Hepatocyte (in vitro differentiated cells): Measurements from ENCODE around the gene ZNF488. TPM values are rescaled to one million over a fixed set of nuclear protein-coding genes. Genes with fewer than 3 reads are reported as not detected.

Source experiments
- DNase-seq: peaks from one replicate; pipeline ENCODE4 v3.0.0-alpha.2; 2016; ENCODE audit warnings: low spot score
- H2AFZ ChIP-seq: fragments of 200-600 bp; sonication (generic); 2 replicates; pipeline ENCODE4 v1.6.0; 2016; ENCODE audit warnings: antibody characterized with exemption, mild to moderate bottlenecking
- H3K27ac ChIP-seq: fragments of 200-600 bp; sonication (generic); 2 replicates; pipeline ENCODE4 v1.5.1; 2016; ENCODE audit warnings: mild to moderate bottlenecking
- H3K27me3 ChIP-seq: fragments of 200-600 bp; sonication (generic); 2 replicates; pipeline ENCODE4 v1.6.1; 2016
- H3K36me3 ChIP-seq: fragments of 200-600 bp; sonication (generic); replicated peaks from 2 replicates; pipeline ENCODE4 v1.5.1; 2016; ENCODE audit warnings: low read depth; ENCODE audit not compliant: insufficient read depth
- H3K4me1 ChIP-seq: fragments of 200-600 bp; sonication (generic); 2 replicates; pipeline ENCODE4 v1.5.1; 2016; ENCODE audit warnings: mild to moderate bottlenecking, moderate library complexity; ENCODE audit not compliant: insufficient read depth
- H3K4me2 ChIP-seq: fragments of 200-600 bp; sonication (generic); 2 replicates; pipeline ENCODE4 v1.6.0; 2016
- H3K4me3 ChIP-seq: fragments of 200-600 bp; sonication (generic); 2 replicates; pipeline ENCODE4 v1.5.1; 2016; ENCODE audit warnings: mild to moderate bottlenecking
- H3K79me2 ChIP-seq: fragments of 200-600 bp; sonication (generic); 2 replicates; pipeline ENCODE4 v1.6.0; 2017; ENCODE audit warnings: mild to moderate bottlenecking
- H3K9me2 ChIP-seq: fragments of 200-600 bp; sonication (generic); replicated peaks from 2 replicates; pipeline ENCODE4 v1.6.0; 2017; ENCODE audit warnings: mild to moderate bottlenecking; ENCODE audit not compliant: insufficient read depth
- H3K9me3 ChIP-seq: fragments of 200-600 bp; sonication (generic); 2 replicates; pipeline ENCODE4 v1.5.1; 2016; ENCODE audit warnings: low read depth, mild to moderate bottlenecking
- H4K20me1 ChIP-seq: fragments of 200-600 bp; sonication (generic); 2 replicates; pipeline ENCODE4 v1.6.0; 2016; ENCODE audit warnings: mild to moderate bottlenecking; ENCODE audit not compliant: insufficient read depth, poor library complexity, severe bottlenecking
- EZH2 ChIP-seq: fragments of 200-600 bp; sonication (generic); IDR thresholded peaks from 2 replicates; pipeline ENCODE4 v1.6.1; 2016; ENCODE audit warnings: antibody characterized with exemption, mild to moderate bottlenecking, borderline replicate concordance
- EZH2phosphoT487 ChIP-seq: fragments of 200-600 bp; sonication (generic); IDR thresholded peaks from one replicate; pipeline ENCODE4 v1.6.1; 2018; ENCODE audit warnings: antibody characterized with exemption, mild to moderate bottlenecking, low read depth, moderate library complexity; ENCODE audit not compliant: unreplicated experiment, severe bottlenecking
- WGBS: methylation state at CpG from one replicate; pipeline ENCODE4 v1.1.6; 2016; ENCODE audit warnings: low lambda C conversion rate; ENCODE audit errors: missing lambda C conversion rate; 5-methylcytosine and 5-hydroxymethylcytosine counted together
- polyA plus RNA-seq: library from polyadenylated mRNA; unstranded; fragments of >200 nt; fragmentation: Nextera tagmentation; extraction: Ambion mirVana; gene quantifications from 2 replicates; pipeline ENCODE4 v1.2.1, GENCODE V29; 2016
- total RNA-seq: library from RNA; depleted of rRNA; stranded (reverse); fragments of >200 nt; gene quantifications from 2 replicates; pipeline ENCODE4 v1.2.3, GENCODE V29; 2014
- TF ChIP-seq, protein P1 (sequence below): fragments of 200-600 bp; sonication (generic); IDR thresholded peaks from 2 replicates; pipeline ENCODE4 v1.5.1; 2016; ENCODE audit warnings: antibody characterized with exemption, mild to moderate bottlenecking; ENCODE audit not compliant: poor library complexity

The ZNF488 gene
- total and polyA plus RNA-seq, 2 experiments from 2014 or later, result 1.2 to 2.5 TPM

- H3K4me1 ChIP-seq, result no peaks in the 10 kb centered on the region
- no peaks in the 10 kb centered on the region for H3K9me2 ChIP-seq
- no peaks in the 10 kb centered on the region for H3K27me3 ChIP-seq
- TF ChIP-seq, protein P1, sequence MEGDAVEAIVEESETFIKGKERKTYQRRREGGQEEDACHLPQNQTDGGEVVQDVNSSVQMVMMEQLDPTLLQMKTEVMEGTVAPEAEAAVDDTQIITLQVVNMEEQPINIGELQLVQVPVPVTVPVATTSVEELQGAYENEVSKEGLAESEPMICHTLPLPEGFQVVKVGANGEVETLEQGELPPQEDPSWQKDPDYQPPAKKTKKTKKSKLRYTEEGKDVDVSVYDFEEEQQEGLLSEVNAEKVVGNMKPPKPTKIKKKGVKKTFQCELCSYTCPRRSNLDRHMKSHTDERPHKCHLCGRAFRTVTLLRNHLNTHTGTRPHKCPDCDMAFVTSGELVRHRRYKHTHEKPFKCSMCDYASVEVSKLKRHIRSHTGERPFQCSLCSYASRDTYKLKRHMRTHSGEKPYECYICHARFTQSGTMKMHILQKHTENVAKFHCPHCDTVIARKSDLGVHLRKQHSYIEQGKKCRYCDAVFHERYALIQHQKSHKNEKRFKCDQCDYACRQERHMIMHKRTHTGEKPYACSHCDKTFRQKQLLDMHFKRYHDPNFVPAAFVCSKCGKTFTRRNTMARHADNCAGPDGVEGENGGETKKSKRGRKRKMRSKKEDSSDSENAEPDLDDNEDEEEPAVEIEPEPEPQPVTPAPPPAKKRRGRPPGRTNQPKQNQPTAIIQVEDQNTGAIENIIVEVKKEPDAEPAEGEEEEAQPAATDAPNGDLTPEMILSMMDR, result no peak
- TF ChIP-seq EZH2, result no peak
- TF ChIP-seq EZH2phosphoT487, result no peak
- H3K9me3 ChIP-seq, result no peaks in the 10 kb centered on the region
- DNase-seq, result no peak
- H3K4me3 ChIP-seq, result no peak overlapping the region
- no peak overlapping the region for H2AFZ ChIP-seq
- H3K4me2 ChIP-seq, result no peak overlapping the region
- H4K20me1 ChIP-seq, result no peaks in the 10 kb centered on the region
- H3K27ac ChIP-seq, result no peak overlapping the region
- H3K79me2 ChIP-seq, result no peaks in the 10 kb centered on the region
- WGBS, result 91% methylated on average over 14 of the region's 14 CpGs
- no peaks in the 10 kb centered on the region for H3K36me3 ChIP-seq
Measured at GRCh38 chr10:47413531-47414226, 29.6 kb upstream of the ZNF488 start.

DNA sequence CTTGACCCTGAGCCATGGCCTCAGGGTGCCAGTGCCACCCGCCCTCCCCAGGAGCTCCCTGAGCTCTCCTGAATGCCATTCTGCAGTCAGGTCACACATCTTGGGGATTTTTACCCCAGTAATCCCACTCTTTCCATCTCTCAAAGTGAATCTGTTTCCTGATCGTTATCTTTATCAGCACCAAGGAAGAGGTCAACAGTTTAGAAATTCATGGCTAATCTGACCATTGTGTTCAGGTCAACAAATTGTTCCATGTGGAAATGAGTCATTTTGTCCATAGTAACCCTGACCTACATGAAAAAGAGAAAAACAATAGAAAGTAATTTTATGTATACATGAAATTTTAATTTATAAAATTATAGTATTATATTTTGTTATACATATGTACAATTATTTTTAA is 28.8 kb upstream of the ZNF488 start:
- no peak overlapping the region for H3K4me2 ChIP-seq
- 77% methylated on average over 2 of the region's 2 CpGs for WGBS
- H3K4me3 ChIP-seq, result no peak overlapping the region
- no peaks in the 10 kb centered on the region for H3K27me3 ChIP-seq
- H3K27ac ChIP-seq, result no peak overlapping the region
- no peaks in the 10 kb centered on the region for H3K79me2 ChIP-seq
- H3K4me1 ChIP-seq, result no peaks in the 10 kb centered on the region
- no peaks in the 10 kb centered on the region for H3K36me3 ChIP-seq
- no peaks in the 10 kb centered on the region for H3K9me2 ChIP-seq
- TF ChIP-seq, protein P1, result no peak
- TF ChIP-seq EZH2phosphoT487, result no peak
- no peak for TF ChIP-seq EZH2
- H2AFZ ChIP-seq, result no peak overlapping the region
- H4K20me1 ChIP-seq, result no peaks in the 10 kb centered on the region
- no peak for DNase-seq
- H3K9me3 ChIP-seq, result no peaks in the 10 kb centered on the region

GRCh38 chr10:47412177-47412730 is 28.2 kb upstream of the ZNF488 start:
- Histone ChIP-seq H3K36me3 (no peaks in the 10 kb centered on the region), H3K27me3 (no peaks in the 10 kb centered on the region), H3K9me3 (no peaks in the 10 kb centered on the region), H4K20me1 (no peaks in the 10 kb centered on the region), H3K4me2 (no peak overlapping the region), H2AFZ (no peak overlapping the region), H3K27ac (no peak overlapping the region), H3K9me2 (no peaks in the 10 kb centered on the region), H3K4me3 (no peak overlapping the region), H3K4me1 (peaks cover 4% of the 10 kb centered on the region), H3K79me2 (no peaks in the 10 kb centered on the region)
- TF ChIP-seq EZH2 (no peak), EZH2phosphoT487 (no peak)
- TF ChIP-seq, protein P1, result no peak
- 94% methylated on average over 5 of the region's 5 CpGs for WGBS
- DNase-seq, result no peak
